Lower leg skin (tissue), 3 donors: ENCODE data around the gene CLK1.

Experiments used
- POLR2A ChIP-seq, 2 donors: fragments of 450-650 bp; IDR thresholded peaks; one replicate each; pipeline ENCODE4 v1.6.1; 2016 to 2017; ENCODE audit warnings: antibody characterized with exemption in 2 of 2, mild to moderate bottlenecking in 1 of 2, moderate library complexity in 1 of 2
- TF ChIP-seq, protein P1 (sequence below), 3 donors: fragments of 450-650 bp; IDR thresholded peaks; one replicate each; pipeline ENCODE4 v1.5.1; 2016; ENCODE audit warnings: antibody characterized with exemption in 3 of 3, mild to moderate bottlenecking in 3 of 3, moderate library complexity in 2 of 3

DNA sequence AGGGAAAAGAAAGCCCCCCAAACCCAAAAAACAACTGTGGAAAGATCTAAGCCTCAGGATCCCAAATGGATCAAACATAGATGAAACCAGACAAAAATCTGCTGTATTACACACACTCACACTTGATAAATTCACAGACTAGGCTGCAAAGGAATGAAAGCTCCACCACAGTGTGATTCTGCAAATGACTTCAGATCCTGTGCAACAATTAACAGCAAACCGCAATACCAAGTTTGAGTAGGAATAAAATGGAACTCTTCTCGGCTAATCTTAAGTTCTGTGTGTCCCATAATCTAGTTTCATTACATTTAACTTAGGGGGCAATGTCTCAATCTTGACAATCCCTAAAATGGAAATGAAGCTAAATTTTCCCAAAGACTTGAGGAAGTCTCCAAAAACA lies 11.9 kb downstream of the CLK1 start:
- TF ChIP-seq POLR2A (IDR thresholded peaks at IDR 0.05) = no peak
- TF ChIP-seq, protein P1, sequence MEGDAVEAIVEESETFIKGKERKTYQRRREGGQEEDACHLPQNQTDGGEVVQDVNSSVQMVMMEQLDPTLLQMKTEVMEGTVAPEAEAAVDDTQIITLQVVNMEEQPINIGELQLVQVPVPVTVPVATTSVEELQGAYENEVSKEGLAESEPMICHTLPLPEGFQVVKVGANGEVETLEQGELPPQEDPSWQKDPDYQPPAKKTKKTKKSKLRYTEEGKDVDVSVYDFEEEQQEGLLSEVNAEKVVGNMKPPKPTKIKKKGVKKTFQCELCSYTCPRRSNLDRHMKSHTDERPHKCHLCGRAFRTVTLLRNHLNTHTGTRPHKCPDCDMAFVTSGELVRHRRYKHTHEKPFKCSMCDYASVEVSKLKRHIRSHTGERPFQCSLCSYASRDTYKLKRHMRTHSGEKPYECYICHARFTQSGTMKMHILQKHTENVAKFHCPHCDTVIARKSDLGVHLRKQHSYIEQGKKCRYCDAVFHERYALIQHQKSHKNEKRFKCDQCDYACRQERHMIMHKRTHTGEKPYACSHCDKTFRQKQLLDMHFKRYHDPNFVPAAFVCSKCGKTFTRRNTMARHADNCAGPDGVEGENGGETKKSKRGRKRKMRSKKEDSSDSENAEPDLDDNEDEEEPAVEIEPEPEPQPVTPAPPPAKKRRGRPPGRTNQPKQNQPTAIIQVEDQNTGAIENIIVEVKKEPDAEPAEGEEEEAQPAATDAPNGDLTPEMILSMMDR (IDR thresholded peaks at IDR 0.05) = no peak
